ENCODE data around the gene ABCF2. TPM values are rescaled to one million over a fixed set of nuclear protein-coding genes. Genes with fewer than 3 reads are reported as not detected.

Gene ABCF2
- total and polyA plus RNA-seq, 8 donors = 20.3 to 40.6 (median 25.8) TPM

DNA sequence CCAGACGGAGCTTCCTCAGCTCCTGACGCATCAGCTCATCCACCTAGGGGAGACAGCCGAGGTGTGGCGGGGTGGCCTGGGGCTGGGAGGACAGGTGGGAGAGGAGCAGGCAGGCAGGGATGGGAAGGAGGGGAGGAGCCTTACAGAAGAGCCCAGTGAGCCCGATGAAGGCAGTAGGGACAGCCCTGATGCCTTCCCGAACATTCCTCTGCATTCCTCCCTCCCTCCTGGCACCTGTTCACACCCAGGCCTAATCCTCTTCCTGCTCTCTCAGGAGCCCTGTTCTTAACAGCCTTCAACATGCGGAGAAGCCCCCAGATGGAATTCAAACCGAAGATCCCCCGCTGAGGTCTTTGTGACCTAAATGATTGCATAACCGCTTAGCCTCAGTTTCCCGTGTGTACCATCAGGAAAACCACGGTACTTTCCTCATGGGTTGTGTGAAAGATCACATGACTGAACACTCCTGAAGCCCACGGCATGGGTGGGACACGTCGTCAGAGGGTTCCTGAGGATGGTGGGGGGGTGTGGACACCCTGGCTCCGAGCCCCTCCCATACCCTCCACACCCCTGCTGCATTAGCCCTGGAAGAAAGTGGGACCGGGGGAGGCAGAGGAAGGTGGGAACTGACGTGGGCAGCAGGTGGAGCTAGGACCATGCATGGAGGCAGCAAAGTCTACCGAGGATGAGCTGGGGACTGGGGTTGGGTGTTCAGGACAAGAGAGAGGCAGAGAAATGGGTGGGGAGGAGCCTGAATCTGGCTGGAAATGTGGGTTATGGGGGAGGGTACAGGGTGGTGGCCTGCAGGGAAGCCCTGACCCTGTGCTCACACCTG lies 31.2 kb downstream of the ABCF2 start:
- ATAC-seq (no peak), DNase-seq (no peak)
- H3K36me3 ChIP-seq = no peaks in the 10 kb centered on the region
- H3K4me1 ChIP-seq = no peaks in the 10 kb centered on the region
- no peak overlapping the region for H3K4me3 ChIP-seq
- no peak for TF ChIP-seq CTCF (IDR thresholded peaks at IDR 0.05)
- intact Hi-C loops (cut with DNase I) = no loop called here
- no peaks in the 10 kb centered on the region for H3K9me3 ChIP-seq
- H3K27ac ChIP-seq = no peak overlapping the region
- H3K27me3 ChIP-seq = peaks cover 0 to 24% of the 10 kb centered on the region in 2 donors

- TF ChIP-seq CTCF (IDR thresholded peaks at IDR 0.05) = no peak
- no peaks in the 10 kb centered on the region for H3K4me1 ChIP-seq
- no peaks in the 10 kb centered on the region for H3K36me3 ChIP-seq
- no peak overlapping the region for H3K27ac ChIP-seq
- intact Hi-C loops (cut with DNase I) = no loop called here
- DNase-seq (no peak), ATAC-seq (no peak)
- no peaks in the 10 kb centered on the region for H3K9me3 ChIP-seq
- peaks cover 0 to 24% of the 10 kb centered on the region in 2 donors for H3K27me3 ChIP-seq
- no peak overlapping the region for H3K4me3 ChIP-seq
Observed at GRCh38 chr7:151194188-151194587, 32.8 kb downstream of the ABCF2 start.

DNA sequence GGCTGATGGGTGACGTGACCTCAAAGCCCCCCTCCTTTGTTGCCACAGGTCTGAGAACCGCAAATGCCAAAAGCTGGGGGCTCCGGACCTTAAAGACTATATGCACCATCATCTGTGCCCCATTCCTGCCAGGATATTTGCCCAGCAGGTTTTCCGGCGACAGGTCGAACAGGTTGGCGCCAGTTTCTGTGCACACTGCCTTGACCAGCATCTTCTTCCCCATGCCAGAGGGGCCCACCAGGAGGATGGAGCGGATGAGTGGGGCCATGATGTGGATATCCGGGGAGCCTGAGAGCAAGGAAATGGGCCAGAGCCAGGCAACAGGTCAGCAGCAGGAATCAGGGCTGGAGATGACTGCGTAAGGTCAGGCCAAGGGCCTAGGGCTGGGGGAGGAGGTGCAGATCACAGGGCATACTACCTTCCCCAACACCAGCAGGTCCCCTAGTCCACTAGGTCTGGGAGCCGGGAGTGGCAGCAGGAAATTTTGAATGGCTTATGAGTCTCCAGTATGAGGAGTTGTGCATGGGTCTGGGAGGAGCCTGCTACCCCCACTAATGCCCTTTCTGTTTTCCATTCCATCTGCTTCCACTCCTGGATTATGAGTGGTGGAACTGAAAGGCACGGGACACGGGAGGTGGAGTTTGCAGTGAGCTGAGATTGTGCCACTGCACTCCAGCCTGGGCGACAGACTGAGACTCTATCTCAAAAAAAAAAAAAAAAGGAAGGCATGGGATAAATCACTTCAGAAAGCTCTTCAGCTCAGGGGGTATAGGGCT lies 33.6 kb downstream of the ABCF2 start:
- intact Hi-C loops (cut with DNase I) = no loop called here
- H3K4me1 ChIP-seq = no peaks in the 10 kb centered on the region
- no peak overlapping the region for H3K27ac ChIP-seq
- no peaks in the 10 kb centered on the region for H3K36me3 ChIP-seq
- ATAC-seq (no peak), DNase-seq (no peak)
- H3K9me3 ChIP-seq = no peaks in the 10 kb centered on the region
- no peak for TF ChIP-seq CTCF (IDR thresholded peaks at IDR 0.05)
- H3K27me3 ChIP-seq = peaks cover 0 to 24% of the 10 kb centered on the region in 2 donors
- no peak overlapping the region for H3K4me3 ChIP-seq

GRCh38 chr7:151192002-151192539 lies 34.9 kb downstream of the ABCF2 start:
- DNase-seq (no peak), ATAC-seq (no peak)
- intact Hi-C loops (cut with DNase I) = no loop called here
- H3K27ac ChIP-seq = no peak overlapping the region
- H3K4me1 ChIP-seq = no peaks in the 10 kb centered on the region
- peaks cover 0 to 29% of the 10 kb centered on the region in 2 donors for H3K27me3 ChIP-seq
- TF ChIP-seq CTCF (IDR thresholded peaks at IDR 0.05) = no peak
- no peaks in the 10 kb centered on the region for H3K36me3 ChIP-seq
- no peak overlapping the region for H3K4me3 ChIP-seq
- H3K9me3 ChIP-seq = no peaks in the 10 kb centered on the region

DNA sequence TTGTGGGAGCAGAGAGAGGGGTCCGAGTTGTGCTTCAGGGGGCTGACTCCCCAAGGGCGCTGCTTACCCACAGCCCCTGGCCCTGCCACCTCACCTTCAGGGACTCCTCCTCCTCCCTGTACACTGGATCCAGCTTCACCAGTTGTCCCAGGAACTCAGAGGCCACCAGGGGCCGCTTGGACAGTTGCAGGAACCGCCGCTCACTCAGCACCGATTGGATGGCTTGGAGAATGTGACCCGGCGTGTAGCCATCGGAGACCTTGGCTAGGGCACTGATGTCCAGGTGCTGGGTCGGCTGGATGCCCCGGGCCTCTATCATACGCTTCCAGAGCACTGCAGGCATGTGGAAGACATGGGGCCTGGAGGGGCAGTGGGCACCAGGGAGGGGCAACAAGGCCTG lies 35.5 kb downstream of the ABCF2 start:
- intact Hi-C loops (cut with DNase I) = no loop called here
- TF ChIP-seq CTCF (IDR thresholded peaks at IDR 0.05) = no peak
- H3K9me3 ChIP-seq = no peaks in the 10 kb centered on the region
- ATAC-seq (no peak), DNase-seq (no peak)
- no peaks in the 10 kb centered on the region for H3K4me1 ChIP-seq
- H3K4me3 ChIP-seq = no peak overlapping the region
- H3K27ac ChIP-seq = no peak overlapping the region
- no peaks in the 10 kb centered on the region for H3K36me3 ChIP-seq
- peaks cover 0 to 28% of the 10 kb centered on the region in 2 donors for H3K27me3 ChIP-seq
